Measurements from ENCODE around the gene RNASET2.

The RNASET2 gene

GRCh38 chr6:166944666-166945256 is 11.6 kb downstream of the RNASET2 start:
- no peak for DNase-seq

GRCh38 chr6:166942393-166943168 is 13.8 kb downstream of the RNASET2 start:
- no peak for DNase-seq

- no peak for DNase-seq
Observed at GRCh38 chr6:166940643-166941068, 15.7 kb downstream of the RNASET2 start.

GRCh38 chr6:166939894-166940293 is 16.5 kb downstream of the RNASET2 start:
- no peak for DNase-seq

GRCh38 chr6:166939345-166939744 is 17.0 kb downstream of the RNASET2 start:
- no peak for DNase-seq

GRCh38 chr6:166938704-166939103 is 17.6 kb downstream of the RNASET2 start:
- DNase-seq, result no peak

GRCh38 chr6:166938150-166938549 is 18.2 kb downstream of the RNASET2 start:
- no peak for DNase-seq

GRCh38 chr6:166937746-166938145 is 18.6 kb downstream of the RNASET2 start:
- DNase-seq, result no peak

GRCh38 chr6:166936079-166936787 is 20.1 kb downstream of the RNASET2 start:
- DNase-seq, result no peak

GRCh38 chr6:166935353-166935752 is 21.0 kb downstream of the RNASET2 start:
- DNase-seq, result no peak

GRCh38 chr6:166934174-166934573 is 22.2 kb downstream of the RNASET2 start:
- DNase-seq, result no peak

- DNase-seq, result no peak
Observed at GRCh38 chr6:166933396-166933795, 23.0 kb downstream of the RNASET2 start.

GRCh38 chr6:166932616-166933015 is 23.7 kb downstream of the RNASET2 start:
- DNase-seq, result no peak

GRCh38 chr6:166932116-166932515 is 24.2 kb downstream of the RNASET2 start:
- DNase-seq, result no peak

- no peak for DNase-seq
Observed at GRCh38 chr6:166931426-166931970, 24.9 kb downstream of the RNASET2 start.

- DNase-seq, result no peak
Observed at GRCh38 chr6:166930354-166930891, 25.9 kb downstream of the RNASET2 start.

- no peak for DNase-seq
Observed at GRCh38 chr6:166929542-166930189, 26.7 kb downstream of the RNASET2 start.

GRCh38 chr6:166928644-166929541 is 27.5 kb downstream of the RNASET2 start:
- DNase-seq, result no peak

- no peak for DNase-seq
Observed at GRCh38 chr6:166927935-166928643, 28.3 kb downstream of the RNASET2 start.

- no peak for DNase-seq
Observed at GRCh38 chr6:166927240-166927934, 29.0 kb downstream of the RNASET2 start.

All from NCI-H446 treated with DMSO at 0.1 percent for 48 hours (cell line).